A549 (cell line): Measurements from ENCODE around the gene F2RL1.

ENCODE experiments used
- CBX8 ChIP-seq: fragments of 200-600 bp; sonication (generic); IDR thresholded peaks from 2 replicates; pipeline ENCODE4 v1.6.1; 2016
- CTCF ChIP-seq: fragments of >200 bp; sonication (Bioruptor Twin); formaldehyde crosslinking; IDR thresholded peaks from 3 replicates; pipeline ENCODE4 v1.5.1; 2016
- MAZ ChIP-seq: fragments of 150-350 bp; IDR thresholded peaks from 2 replicates; pipeline ENCODE4 v1.6.1; 2014; ENCODE audit warnings: antibody characterized with exemption, low read depth, low read length, borderline replicate concordance
- POLR2A ChIP-seq: IDR thresholded peaks from 2 replicates; pipeline ENCODE4 v1.6.1; 2012; ENCODE audit warnings: mild to moderate bottlenecking, low read length
- RFX5 ChIP-seq: fragments of 450-650 bp; IDR thresholded peaks from 2 replicates; pipeline ENCODE4 v1.7.1; 2014; ENCODE audit warnings: antibody characterized with exemption, mild to moderate bottlenecking, moderate library complexity

DNA sequence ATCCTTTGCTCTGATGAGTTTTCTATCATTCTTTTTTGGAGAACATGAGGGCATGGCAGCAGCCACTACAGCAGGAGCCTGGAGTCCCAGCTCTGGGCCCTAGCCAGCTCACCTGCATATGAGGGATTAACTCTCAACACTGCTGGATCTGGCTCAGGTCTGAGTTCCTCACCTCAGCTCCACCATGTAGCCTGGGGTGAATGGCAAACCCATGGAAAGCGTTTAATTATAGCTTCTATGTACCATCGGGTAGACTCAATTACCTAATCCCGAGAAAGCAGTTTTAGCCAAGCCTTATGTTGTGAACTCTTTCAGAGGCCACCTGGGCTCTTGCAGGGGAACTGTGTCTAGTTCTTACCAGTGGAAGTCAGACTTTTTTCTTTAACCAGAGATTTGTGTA lies 27.1 kb downstream of the F2RL1 start:
- TF ChIP-seq POLR2A (no peak), CTCF (no peak), CBX8 (no peak), RFX5 (no peak), MAZ (no peak)
